Activated CD4-positive, alpha-beta T cell treated with anti-CD3 and anti-CD28 coated beads, Interleukin-2, amount 50 U/mL, for 48 hours (primary cell): ENCODE data around the gene FGF1.

Experiments used
- DNase-seq, 2 experiments: peaks; one replicate each; pipeline ENCODE4 v3.0.0-alpha.2; 2020

Gene FGF1

DNA sequence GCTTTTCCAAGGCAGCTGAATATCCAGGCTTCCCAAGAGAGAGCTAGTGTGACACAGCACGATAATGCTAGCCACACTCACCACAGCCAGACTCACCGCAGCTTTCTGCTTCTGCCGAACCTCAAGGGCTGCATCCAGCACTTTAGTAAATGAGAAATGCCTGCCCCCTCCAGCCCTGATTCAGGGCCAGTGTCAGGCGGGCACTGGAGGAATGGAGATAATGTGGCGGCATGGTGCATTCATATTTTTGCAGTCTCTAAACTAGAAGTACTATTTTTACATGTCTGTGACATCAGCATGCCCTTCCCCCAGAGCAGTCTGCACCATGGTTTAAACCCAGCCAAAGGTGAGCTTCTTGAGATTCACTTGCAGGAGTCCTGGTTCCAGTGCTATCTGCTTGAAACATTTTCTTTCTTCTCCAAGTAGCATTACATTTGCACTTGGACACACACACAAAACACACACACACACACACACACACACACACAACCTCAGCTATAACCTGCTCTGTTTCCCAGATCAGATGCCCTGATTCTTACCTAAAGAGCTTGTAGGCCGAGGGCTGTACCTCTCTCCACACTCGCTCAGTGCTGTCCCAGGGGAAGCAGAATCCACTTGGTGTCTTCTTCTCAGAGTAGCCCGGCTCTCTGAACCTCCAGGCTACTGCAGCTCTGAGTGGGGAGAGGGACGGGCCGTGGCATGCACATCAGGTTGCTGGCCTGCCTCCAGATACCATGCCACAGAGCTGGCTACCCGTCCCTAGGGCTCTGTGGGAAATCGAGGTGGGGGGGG is at the start of gene FGF1:
Gene FGF1, minus strand, starts transcription at position 673 of the 792 bp plus-strand sequence. CDS start 71,963 bp downstream, outside the sequence.
- DNase-seq: no peak

DNA sequence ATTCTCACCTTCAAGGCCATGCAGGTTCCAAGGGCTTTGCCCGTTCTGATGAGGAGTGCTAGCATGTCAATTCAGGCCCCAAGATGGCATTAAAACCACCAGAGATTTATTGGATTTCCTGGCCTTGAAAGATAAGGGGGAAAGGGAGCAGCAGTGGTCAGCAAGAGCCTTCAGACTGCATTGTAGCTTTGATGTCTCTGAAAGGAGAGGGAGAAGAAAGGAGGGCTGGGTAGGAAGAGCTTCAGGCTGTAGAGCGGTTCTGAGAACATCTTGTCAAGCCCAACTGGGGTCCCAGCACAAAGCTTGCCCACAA is 41.8 kb upstream of the FGF1 start:
- DNase-seq: no peak

GRCh38 chr5:142726188-142726731 is 40.4 kb upstream of the FGF1 start:
- DNase-seq: no peak

DNA sequence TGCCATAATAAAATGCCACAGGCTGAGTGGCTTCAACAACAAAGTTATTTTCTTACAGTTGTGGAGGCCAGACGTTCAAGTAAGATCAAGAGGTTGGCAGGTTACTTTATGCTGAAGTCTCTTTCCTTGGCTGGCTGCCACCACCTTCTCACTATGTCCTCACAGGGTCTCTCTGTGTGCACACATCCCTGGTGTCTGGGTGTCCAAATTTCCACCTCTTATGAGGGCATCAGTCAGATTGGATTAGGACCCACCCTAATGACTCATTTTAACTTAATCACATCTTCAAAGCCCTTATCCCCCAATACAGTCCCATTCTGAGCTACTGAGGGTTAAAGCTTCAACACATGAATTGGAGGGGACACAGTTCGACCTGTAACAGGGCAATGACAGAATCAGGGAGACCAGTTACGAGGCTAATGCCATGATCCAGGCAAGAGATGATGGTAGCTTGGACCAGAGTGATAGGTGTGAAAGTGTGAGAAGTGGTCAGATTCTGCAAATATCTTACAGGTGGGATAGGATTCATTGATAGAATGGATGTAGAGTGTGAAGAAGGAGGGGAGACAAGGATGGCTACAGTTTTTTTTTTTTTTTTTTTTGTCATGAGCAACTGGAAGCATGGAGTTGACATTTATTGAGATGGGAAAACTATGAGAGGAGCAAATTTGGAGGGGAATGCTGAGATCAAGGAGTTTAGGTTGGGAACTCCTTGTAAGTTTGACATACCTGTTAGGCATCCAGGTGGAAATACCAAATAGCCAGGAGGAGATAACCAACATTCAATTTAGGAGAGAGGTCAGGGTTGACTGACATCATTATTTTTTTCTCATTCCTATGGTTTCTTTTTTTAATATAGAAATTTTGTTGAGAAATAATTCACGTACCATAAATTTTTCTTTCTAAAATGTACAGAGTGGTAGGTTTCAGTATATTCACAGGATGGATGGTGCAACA is 39.6 kb upstream of the FGF1 start:
- DNase-seq: no peak

DNA sequence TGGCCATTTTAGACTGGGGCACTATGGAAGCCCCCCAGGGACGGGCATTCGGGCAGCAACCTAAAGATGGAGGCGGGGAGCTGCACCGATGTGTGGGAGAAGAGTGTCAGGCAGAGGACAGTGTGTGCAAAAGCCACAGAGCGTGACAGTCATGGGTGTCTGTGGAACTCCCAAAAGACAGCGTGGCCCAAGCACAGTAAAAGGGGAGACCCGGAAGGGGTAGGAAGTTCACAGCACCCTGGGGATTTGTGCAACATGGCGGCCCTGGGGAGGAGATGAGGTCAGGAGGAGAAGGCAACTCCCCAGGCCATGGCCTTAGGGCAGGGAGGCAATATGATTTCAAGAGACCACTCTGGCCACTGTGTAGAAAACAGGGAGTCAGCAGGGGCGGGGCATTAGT is 38.9 kb upstream of the FGF1 start:
- no peak for DNase-seq

DNA sequence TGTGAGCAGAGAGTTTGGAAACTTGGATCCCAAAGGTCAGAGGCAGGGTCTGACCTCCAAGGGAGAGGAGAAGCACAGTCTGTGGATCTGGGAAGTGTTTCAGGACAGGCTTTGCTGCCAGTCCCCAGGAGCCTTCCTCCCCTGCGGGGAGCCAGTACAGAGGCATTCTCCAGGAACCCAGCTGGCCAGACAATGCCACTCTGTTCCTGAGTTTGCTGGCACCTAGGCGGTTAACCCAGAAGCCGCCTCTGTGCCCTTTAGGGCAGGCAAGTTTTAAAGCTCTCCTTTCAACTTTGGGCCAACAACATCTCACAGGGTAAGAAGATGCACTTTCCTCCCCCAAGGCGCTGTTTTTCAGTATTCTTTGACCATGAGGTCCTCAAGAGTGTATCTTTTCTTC is 37.0 kb upstream of the FGF1 start:
- DNase-seq: no peak

DNA sequence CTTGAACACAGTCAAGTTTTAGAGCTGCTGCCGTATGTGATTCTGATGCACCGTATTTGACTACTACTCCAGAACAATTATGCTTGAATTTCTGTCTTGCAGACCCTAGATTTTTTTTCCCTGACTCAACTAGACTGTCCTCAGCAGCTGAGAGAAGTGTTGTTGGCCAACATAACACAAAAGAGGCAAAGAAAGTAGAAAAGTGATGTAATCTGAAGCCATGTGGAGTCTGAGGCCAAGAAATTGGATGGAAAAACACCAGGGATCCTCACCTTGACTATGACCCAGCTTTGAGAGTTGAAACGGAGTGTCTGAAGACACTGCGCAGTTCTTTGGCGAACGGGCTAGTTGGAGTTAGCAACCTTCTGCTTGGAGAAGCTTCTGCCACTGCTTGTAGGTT is 36.3 kb upstream of the FGF1 start:
- DNase-seq: no peak

DNA sequence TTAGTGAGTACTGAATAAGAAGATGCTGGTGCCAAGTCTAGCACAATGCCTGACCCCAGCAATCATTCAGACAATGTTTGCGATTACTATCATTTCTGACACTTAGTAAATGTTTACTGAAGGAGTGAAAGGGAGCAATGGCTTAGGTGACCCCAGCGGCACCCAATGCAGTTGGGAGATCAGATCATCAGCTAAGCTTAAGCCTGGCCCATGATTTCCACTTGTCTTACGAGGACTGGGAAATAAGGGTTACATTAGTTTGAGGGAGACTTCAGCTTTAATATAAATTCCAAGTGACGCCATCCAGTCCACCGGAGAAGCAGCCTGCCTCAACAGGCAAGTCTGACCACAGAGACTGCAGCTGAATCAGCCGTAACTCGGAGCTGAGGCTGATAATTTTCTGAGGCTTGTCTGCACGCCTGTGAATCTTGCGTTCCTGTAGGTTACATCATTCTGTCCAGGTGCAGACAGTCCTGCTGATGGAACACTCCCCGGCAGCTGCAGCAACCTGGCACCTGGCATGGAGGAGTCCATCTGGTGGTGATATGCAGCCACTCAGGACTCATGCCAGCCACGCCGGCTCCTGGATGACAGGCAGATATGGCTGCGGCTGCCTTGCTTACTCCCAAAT is 34.9 kb upstream of the FGF1 start:
- DNase-seq: no peak

DNA sequence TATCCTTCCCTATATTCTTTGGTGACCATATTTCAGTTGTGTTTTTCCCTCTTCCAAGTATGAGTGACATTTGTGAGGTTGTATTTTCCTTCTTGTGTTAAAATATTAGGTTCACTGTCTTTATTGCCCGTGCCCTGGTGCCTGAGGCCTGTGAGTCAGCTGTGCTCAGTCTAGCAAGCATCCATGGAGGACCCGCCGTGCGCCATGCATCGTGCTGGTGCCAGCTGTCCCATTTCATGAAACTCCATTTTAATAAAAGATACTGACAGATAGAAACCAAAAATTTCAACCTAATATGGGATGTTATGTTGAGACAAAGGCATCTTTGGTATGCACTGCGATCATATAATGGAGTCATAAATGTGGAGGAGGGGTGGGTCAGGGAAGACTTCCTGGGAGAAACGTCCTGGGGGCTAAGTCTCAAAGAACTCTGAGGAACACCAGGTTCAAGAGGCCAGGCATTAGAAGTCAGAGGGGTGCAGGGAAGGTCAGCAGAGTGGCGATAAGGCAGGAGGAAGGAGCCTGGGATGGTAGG is 34.0 kb upstream of the FGF1 start:
- no peak for DNase-seq

GRCh38 chr5:142717582-142718215 is 31.8 kb upstream of the FGF1 start:
- no peak for DNase-seq

DNA sequence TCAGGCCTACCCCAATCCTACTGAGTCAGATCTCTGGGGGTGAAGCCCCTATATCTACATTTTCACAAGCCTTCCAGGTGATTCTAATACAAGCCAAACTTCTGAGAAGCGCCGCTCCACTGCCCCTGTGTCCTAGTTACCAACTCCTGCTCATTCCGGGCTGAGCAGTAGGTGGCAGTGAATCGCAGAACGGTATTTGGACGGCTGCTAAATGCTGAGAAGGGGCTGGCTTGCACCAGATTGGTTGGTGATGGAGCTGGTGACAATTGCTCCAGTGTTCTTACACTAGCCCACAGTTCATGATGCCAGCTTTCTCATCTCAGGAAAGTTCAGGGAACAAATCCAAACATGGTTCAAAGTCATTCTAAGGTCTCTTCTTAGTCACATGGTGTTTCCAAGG is 31.1 kb upstream of the FGF1 start:
- peak; percentile 28 to 43 for DNase-seq

DNA sequence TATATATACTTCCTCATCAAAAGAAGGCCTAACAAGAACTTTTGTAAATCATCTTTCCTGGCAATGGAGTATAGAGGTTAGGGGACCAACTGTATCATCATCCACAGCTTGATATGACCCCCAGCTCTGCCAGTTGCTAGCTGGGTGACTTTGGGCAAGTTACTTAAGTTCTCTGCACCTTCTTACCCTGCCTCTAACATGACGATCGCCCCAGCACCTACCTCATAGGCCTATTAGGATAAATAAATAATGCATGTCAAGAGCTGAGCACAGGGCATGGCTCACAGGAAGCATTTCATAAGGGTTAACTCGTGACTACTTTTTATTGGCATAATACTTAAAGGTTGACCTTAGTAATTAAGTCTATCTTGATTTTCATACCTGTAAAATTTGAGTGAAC is 29.4 kb upstream of the FGF1 start:
- DNase-seq: no peak

GRCh38 chr5:142713121-142713706 is 27.3 kb upstream of the FGF1 start:
- peak; percentile 87 to 92 for DNase-seq

DNA sequence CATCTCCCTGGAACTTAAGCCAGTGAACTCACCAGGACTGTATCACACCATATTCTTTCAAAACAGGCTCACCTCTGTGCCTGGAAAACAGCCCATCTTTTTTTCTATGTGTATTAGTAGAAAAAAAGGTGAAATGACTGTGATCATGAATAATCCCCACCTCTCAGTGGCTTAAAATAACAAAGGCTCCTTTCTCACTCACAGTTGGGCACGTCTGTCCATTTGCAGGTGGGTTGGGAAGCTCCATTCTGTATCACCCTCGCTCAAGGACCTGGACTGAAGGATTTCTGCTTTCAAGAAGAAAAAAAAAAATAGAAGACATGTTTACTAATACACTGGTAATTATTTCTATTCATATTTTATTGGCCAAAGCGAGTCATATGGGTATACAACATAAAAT is 17.3 kb upstream of the FGF1 start:
- DNase-seq: no peak

- DNase-seq: no peak
Observed at GRCh38 chr5:142701673-142702311, 15.9 kb upstream of the FGF1 start.

GRCh38 chr5:142700566-142700965 is 14.7 kb upstream of the FGF1 start:
- DNase-seq: no peak

DNA sequence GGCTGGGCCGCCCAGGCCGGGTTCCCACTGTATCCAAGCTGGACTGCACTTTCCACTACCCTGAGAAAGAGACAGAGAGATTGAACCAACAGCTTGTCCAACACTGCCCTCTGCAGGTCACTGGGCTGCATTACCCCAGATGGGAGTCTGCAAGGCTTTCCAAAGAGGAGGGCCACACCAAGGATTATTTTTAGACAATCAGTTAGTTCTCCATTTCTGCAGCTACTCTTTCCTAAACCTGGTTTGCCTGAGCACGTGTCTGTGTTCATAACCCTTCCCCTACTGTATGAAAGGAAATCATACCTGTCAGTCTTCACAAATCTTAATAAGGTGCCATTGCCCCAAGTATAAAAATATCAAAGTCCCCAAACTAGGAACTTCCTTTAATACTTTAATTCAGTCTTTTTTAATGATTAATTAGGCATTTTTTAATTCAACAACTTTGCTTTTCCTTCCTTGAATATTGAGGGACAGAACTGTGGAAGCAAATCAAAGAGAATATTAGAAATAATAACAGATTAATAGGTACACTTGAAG is 13.4 kb upstream of the FGF1 start:
- DNase-seq: peak; percentile 85 to 87

DNA sequence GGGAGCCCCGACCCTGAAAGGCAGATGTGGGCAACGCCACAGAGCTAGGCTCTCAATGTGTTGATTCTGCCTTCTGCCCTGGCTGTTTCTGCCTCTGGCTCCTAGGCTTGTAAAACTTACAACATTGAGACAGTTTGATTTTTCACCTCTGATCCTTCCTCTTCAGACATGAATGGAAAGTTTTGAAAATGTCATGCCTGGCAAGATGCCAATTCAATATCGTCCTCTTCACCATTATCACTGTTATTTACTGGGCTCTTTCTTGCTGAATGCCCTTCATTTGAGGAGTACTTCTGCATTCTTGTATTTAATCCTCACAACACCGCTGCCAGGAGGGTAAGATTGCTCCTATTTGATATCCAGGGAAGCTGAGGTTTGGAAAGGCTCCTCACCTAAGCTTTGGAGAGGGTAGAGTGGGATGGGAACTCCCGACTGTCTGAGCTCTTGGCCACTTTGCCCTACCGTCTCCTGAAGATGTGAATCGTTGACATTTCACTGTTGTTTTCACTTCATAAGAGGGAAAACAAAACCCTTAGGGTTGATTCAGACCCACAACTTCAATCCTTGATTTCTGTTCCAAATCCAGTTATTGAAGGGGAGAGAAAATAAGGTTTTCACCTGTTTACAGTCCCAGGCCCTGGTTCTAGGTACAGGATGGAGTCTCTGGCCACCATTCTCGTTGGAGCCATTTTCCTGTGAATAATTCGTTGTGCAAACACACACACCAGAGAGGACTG is 12.7 kb upstream of the FGF1 start:
- DNase-seq: no peak

DNA sequence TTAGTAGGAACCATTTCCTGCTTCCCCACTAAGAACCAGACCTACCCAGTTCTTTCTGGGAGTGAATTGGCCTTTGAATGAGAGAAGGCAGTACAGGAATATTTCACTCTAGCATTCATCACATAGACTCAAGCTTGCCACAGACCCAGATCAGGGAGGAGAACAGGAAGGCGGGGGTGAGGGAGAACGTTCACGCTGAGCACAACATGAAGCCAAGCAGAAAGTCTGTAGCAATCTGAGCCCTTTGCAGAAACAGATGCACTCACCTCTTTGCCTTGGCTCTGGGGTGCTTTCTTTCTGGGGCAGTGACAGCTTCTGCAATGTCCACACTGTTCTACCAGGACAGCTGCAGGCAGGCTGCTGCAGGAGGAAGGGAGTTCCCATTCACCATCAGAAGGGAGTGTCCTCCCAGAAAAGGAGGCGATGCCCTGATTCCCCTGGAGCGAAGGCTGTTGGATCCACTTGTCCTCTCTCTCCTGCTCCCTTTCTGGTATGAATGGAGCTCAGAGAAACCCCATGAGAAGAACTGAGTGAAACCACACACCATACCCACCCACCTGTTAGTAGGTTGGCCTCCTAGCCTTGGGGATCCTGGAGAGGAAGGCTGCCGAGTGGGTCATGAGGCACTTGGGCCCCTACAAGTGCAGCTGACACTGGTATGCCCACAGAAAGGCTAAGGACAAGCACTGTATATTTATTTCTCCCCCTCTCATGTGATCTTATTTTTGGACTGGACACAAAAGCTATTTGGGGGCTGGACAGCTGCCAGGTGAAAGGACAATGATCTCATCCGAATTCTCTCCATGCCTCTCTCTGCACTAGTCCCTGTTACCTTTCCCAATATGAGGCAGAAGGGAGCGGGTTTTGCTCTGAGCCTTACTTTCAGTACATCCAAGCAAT is 11.7 kb upstream of the FGF1 start:
- DNase-seq: no peak

DNA sequence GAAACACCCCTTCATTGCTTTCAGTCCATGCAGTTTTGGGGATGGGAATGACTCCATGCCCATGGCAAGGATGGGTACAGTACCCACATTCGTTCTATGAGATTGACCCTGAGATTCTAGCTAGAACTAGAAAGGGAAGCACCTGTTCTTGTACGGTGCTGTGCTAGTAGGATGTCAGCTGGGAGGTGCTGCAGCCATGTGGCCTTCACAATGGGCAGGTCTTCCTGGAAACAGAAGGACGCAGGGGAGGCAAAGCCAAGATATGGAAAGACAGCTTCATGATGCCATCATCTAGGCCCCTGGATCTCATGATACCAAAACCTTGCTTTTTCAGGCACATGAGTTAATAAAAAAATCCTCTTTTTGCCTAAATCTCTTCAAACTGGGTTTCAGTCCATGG is 10.5 kb upstream of the FGF1 start:
- no peak for DNase-seq
